CD14-positive monocyte (primary cell): Measurements from ENCODE around the gene CYP27B1. TPM values are rescaled to one million over a fixed set of nuclear protein-coding genes. Genes with fewer than 3 reads are reported as not detected.

Experiments used
- DNase-seq, 3 donors: peaks; one replicate each; pipeline ENCODE4 v3.0.0-alpha.2; 2011 to 2022
- H2AFZ ChIP-seq: 2 replicates; pipeline ENCODE4 v1.6.0; 2012; ENCODE audit warnings: mild to moderate bottlenecking, low read depth, low read length, inconsistent platforms; ENCODE audit not compliant: insufficient read depth, poor library complexity, severe bottlenecking
- H3K27ac ChIP-seq, 2 donors: 1 replicate in 1 of 2; 2 replicates in 1 of 2; pipeline ENCODE4 v1.5.1; 2012 to 2013; ENCODE audit warnings: low read length in 2 of 2, control low read depth in 1 of 2, inconsistent platforms in 1 of 2, low read depth in 1 of 2, mild to moderate bottlenecking in 1 of 2
- H3K27me3 ChIP-seq, 2 donors: one replicate each; pipeline versions ENCODE4 v1.6.0 to v1.6.1; 2011 to 2013; ENCODE audit warnings: low read length in 2 of 2; ENCODE audit not compliant: control insufficient read depth in 2 of 2, insufficient read depth in 2 of 2
- H3K36me3 ChIP-seq, 2 donors: replicated peaks in 1 of 2; 1 replicate in 1 of 2; 2 replicates in 1 of 2; pipeline versions ENCODE4 v1.5.1 to v1.6.1; 2012 to 2013; ENCODE audit warnings: low read length in 2 of 2, control low read depth in 1 of 2, inconsistent platforms in 1 of 2, mild to moderate bottlenecking in 1 of 2; ENCODE audit not compliant: insufficient read depth in 2 of 2, control insufficient read depth in 1 of 2
- H3K4me1 ChIP-seq, 2 donors: 1 replicate in 1 of 2; 2 replicates in 1 of 2; pipeline versions ENCODE4 v1.5.1 to v1.6.1; 2012 to 2013; ENCODE audit warnings: low read length in 2 of 2, control low read depth in 1 of 2, inconsistent platforms in 1 of 2, mild to moderate bottlenecking in 1 of 2, moderate library complexity in 1 of 2; ENCODE audit not compliant: insufficient read depth in 2 of 2, control insufficient read depth in 1 of 2
- H3K4me2 ChIP-seq: replicated peaks from 2 replicates; pipeline ENCODE3; 2012; ENCODE audit warnings: low read length, moderate library complexity, mild to moderate bottlenecking; ENCODE audit not compliant: poor library complexity, severe bottlenecking; ENCODE audit errors: extremely low read depth
- H3K4me3 ChIP-seq, 3 experiments: fragments of 200-600 bp in 1 of 3; sonication (generic) in 1 of 3; replicated peaks in 1 of 3; 1 replicate in 2 of 3; 2 replicates in 1 of 3; pipeline ENCODE4 v1.5.1; 2011 to 2013; ENCODE audit warnings: low read length in 3 of 3, mild to moderate bottlenecking in 3 of 3, control low read depth in 2 of 3, low read depth in 2 of 3, inconsistent platforms in 1 of 3, moderate library complexity in 1 of 3
- H3K79me2 ChIP-seq: 2 replicates; pipeline ENCODE4 v1.6.0; 2012; ENCODE audit warnings: mild to moderate bottlenecking, control low read depth, inconsistent platforms, low read length, moderate library complexity; ENCODE audit not compliant: insufficient read depth
- H3K9ac ChIP-seq: 2 replicates; pipeline ENCODE4 v1.6.0; 2017; ENCODE audit warnings: low read length, mild to moderate bottlenecking; ENCODE audit not compliant: insufficient read depth, poor library complexity, severe bottlenecking
- H3K9me3 ChIP-seq, 2 donors: replicated peaks in 1 of 2; 1 replicate in 1 of 2; 2 replicates in 1 of 2; pipeline versions ENCODE4 v1.5.1 to v1.6.1; 2012 to 2013; ENCODE audit warnings: low read length in 2 of 2, control low read depth in 1 of 2; ENCODE audit not compliant: control insufficient read depth in 1 of 2, insufficient read depth in 1 of 2
- H4K20me1 ChIP-seq: 2 replicates; pipeline ENCODE4 v1.6.0; 2012; ENCODE audit warnings: mild to moderate bottlenecking, low read length, control low read depth, moderate library complexity; ENCODE audit not compliant: insufficient read depth
- H3K27ac Mint-ChIP-seq, 7 donors: one replicate each; pipeline ENCODE4 v1.8.0; 2020; ENCODE audit warnings: mild to moderate bottlenecking in 7 of 7, mixed read lengths in 7 of 7, moderate library complexity in 6 of 7, inconsistent platforms in 2 of 7
- H3K27me3 Mint-ChIP-seq, 3 donors: one replicate each; pipeline ENCODE4 v1.8.0; 2021 to 2022; ENCODE audit warnings: low read depth in 3 of 3, mild to moderate bottlenecking in 3 of 3, mixed read lengths in 3 of 3, moderate library complexity in 3 of 3, inconsistent platforms in 1 of 3
- H3K36me3 Mint-ChIP-seq, 2 donors: one replicate each; pipeline ENCODE4 v1.8.0; 2020; ENCODE audit warnings: mixed read lengths in 2 of 2, inconsistent platforms in 1 of 2, mild to moderate bottlenecking in 1 of 2
- H3K4me1 Mint-ChIP-seq: one replicate; pipeline ENCODE4 v1.8.0; 2020; ENCODE audit warnings: mild to moderate bottlenecking, mixed read lengths
- H3K4me3 Mint-ChIP-seq, 2 donors: one replicate each; pipeline ENCODE4 v1.8.0; 2020; ENCODE audit warnings: mild to moderate bottlenecking in 2 of 2, mixed read lengths in 2 of 2, moderate library complexity in 1 of 2
- H3K9me3 Mint-ChIP-seq, 7 donors: one replicate each; pipeline ENCODE4 v1.8.0; 2020 to 2022; ENCODE audit warnings: mixed read lengths in 7 of 7, mild to moderate bottlenecking in 6 of 7, moderate library complexity in 6 of 7, inconsistent platforms in 2 of 7
- CTCF ChIP-seq: fragments of 200-600 bp; IDR thresholded peaks from one replicate; pipeline ENCODE4 v1.8.0; 2022; ENCODE audit warnings: antibody characterized with exemption, mild to moderate bottlenecking
- WGBS: methylation state at CpG from one replicate; pipeline ENCODE4 v1.1.5; 2013; ENCODE audit warnings: missing lambda C conversion rate; ENCODE audit not compliant: insufficient coverage; 5-methylcytosine and 5-hydroxymethylcytosine counted together
- intact Hi-C, 2 donors: fragments of 100-400 bp; cut with micrococcal nuclease; formaldehyde crosslinking; loops; one replicate each; pipeline versions ENCODE4 v1.15.0 to v1.15.1; 2023
- polyA plus RNA-seq, 3 donors: library from polyadenylated mRNA; depleted of rRNA in 1 of 3; unstranded in 2 of 3; stranded (reverse) in 1 of 3; fragments of 300-500 nt in 2 of 3; fragments of >200 nt in 1 of 3; fragmentation: Illumina TruSeq in 2 of 3; gene quantifications; 1 replicate in 2 of 3; 2 replicates in 1 of 3; pipeline ENCODE4 v1.2.3, GENCODE V29; 2012 to 2021

Gene CYP27B1
- polyA plus RNA-seq, 3 donors, result 0.81 TPM; not detected in 2

GRCh38 chr12:57744194-57744776 is 22.6 kb downstream of the CYP27B1 start:
- intact Hi-C loops, result loop anchor here in 1 of 2 donors (5.0 to 10.0 kb wide), 2 partner anchors 52 to 191 kb away; partner anchors contain the start of gene OS9
- H3K36me3 Mint-ChIP-seq, result peaks cover 20 to 29% of the 10 kb centered on the region in 2 donors
- no peaks in the 10 kb centered on the region for H3K9me3 Mint-ChIP-seq
- Histone ChIP-seq H3K4me3 (peak overlapping the region; percentile 69 to 84 (median 81)), H3K4me1 (peaks cover 40 to 47% of the 10 kb centered on the region in 2 donors), H2AFZ (peak overlapping the region; percentile 79), H3K27ac (peak overlapping the region; percentile 78 to 89), H3K4me2 (peak overlapping the region; percentile 86), H3K27me3 (no peaks in the 10 kb centered on the region), H3K79me2 (peaks cover 22% of the 10 kb centered on the region), H3K36me3 (peaks cover 14 to 30% of the 10 kb centered on the region in 2 donors), H4K20me1 (no peaks in the 10 kb centered on the region), H3K9ac (peak overlapping the region; percentile 83), H3K9me3 (no peaks in the 10 kb centered on the region)
- 7% methylated on average over 10 of the region's 21 CpGs for WGBS
- no peak for TF ChIP-seq CTCF
- H3K27ac Mint-ChIP-seq, result peak overlapping the region; percentile 92 to 97 (median 96)
- peaks cover 49% of the 10 kb centered on the region for H3K4me1 Mint-ChIP-seq
- peak overlapping the region; percentile 89 to 93 for H3K4me3 Mint-ChIP-seq
- H3K27me3 Mint-ChIP-seq, result peaks cover 0 to 1% (median 0%) of the 10 kb centered on the region in 3 donors
- DNase-seq, result peak; percentile 65 to 91 (median 90)

GRCh38 chr12:57743769-57744168 is 23.1 kb downstream of the CYP27B1 start:
- no peaks in the 10 kb centered on the region for H3K9me3 Mint-ChIP-seq
- TF ChIP-seq CTCF, result no peak
- H3K27me3 Mint-ChIP-seq, result peaks cover 0 to 1% (median 0%) of the 10 kb centered on the region in 3 donors
- Histone ChIP-seq H3K4me1 (peaks cover 40 to 47% of the 10 kb centered on the region in 2 donors), H2AFZ (no peak overlapping the region), H3K27ac (peak overlapping the region in 1 of 2 donors; percentile 89), H3K9me3 (no peaks in the 10 kb centered on the region), H3K27me3 (no peaks in the 10 kb centered on the region), H4K20me1 (no peaks in the 10 kb centered on the region), H3K36me3 (peaks cover 11 to 25% of the 10 kb centered on the region in 2 donors), H3K4me2 (peak overlapping the region; percentile 86), H3K9ac (no peak overlapping the region), H3K79me2 (peaks cover 26% of the 10 kb centered on the region), H3K4me3 (peak overlapping the region in 1 of 3 experiments; percentile 84)
- peak overlapping the region; percentile 92 to 97 (median 96) for H3K27ac Mint-ChIP-seq
- intact Hi-C loops, result loop anchor here in 1 of 2 donors (5.0 to 10.0 kb wide), 2 partner anchors 51 to 191 kb away; partner anchors contain the start of gene OS9
- peak overlapping the region in 1 of 2 donors; percentile 89 for H3K4me3 Mint-ChIP-seq
- H3K4me1 Mint-ChIP-seq, result peaks cover 53% of the 10 kb centered on the region
- no peak for DNase-seq
- H3K36me3 Mint-ChIP-seq, result peaks cover 19 to 24% of the 10 kb centered on the region in 2 donors
- WGBS, result no CpG with 5 or more reads among the region's 2 CpGs
